Kidney (tissue), 22 donors: ENCODE measurements around the gene TREM2. TPM values are rescaled to one million over a fixed set of nuclear protein-coding genes. Genes with fewer than 3 reads are reported as not detected.

Source experiments
- DNase-seq, 5 donors: peaks; one replicate each; pipeline ENCODE4 v3.0.0-alpha.2; 2013 to 2020
- FAIRE-seq: peaks from 2 replicates; lab custom pipeline; 2012; peaks lifted over from hg19 to GRCh38; lab: Jason Lieb, UNC
- H3K27ac ChIP-seq, 2 donors: one replicate each; pipeline ENCODE4 v1.7.0; 2013; ENCODE audit warnings: low read depth in 2 of 2, low read length in 2 of 2, inconsistent platforms in 1 of 2
- H3K27me3 ChIP-seq: one replicate; pipeline ENCODE4 v1.7.1; 2013; ENCODE audit warnings: low read length, inconsistent platforms; ENCODE audit not compliant: control insufficient read depth, insufficient read depth
- H3K36me3 ChIP-seq, 3 donors: one replicate each; pipeline versions ENCODE4 v1.7.0 to v1.7.1; 2013; ENCODE audit warnings: low read length in 3 of 3, control low read depth in 1 of 3, inconsistent platforms in 1 of 3; ENCODE audit not compliant: insufficient read depth in 3 of 3, control insufficient read depth in 2 of 3
- H3K4me1 ChIP-seq, 3 donors: one replicate each; pipeline versions ENCODE4 v1.7.0 to v1.7.1; 2013; ENCODE audit warnings: low read length in 3 of 3, inconsistent platforms in 1 of 3, low read depth in 1 of 3; ENCODE audit not compliant: control insufficient read depth in 2 of 3, insufficient read depth in 2 of 3
- H3K4me3 ChIP-seq, 3 donors: one replicate each; pipeline versions ENCODE4 v1.7.0 to v1.8.1; 2013; ENCODE audit warnings: low read length in 3 of 3, control low read depth in 1 of 3, inconsistent platforms in 1 of 3
- H3K9ac ChIP-seq, 3 donors: one replicate each; pipeline versions ENCODE4 v1.7.0 to v1.7.1; 2013; ENCODE audit warnings: low read length in 3 of 3, control low read depth in 1 of 3, inconsistent platforms in 1 of 3
- H3K9me3 ChIP-seq, 3 donors: one replicate each; pipeline versions ENCODE4 v1.7.0 to v1.7.1; 2013; ENCODE audit warnings: low read length in 3 of 3, control low read depth in 1 of 3, inconsistent platforms in 1 of 3; ENCODE audit not compliant: control insufficient read depth in 2 of 3, insufficient read depth in 1 of 3
- CTCF ChIP-seq: IDR thresholded peaks from 3 replicates; pipeline ENCODE4 v1.5.1; 2012; ENCODE audit warnings: mild to moderate bottlenecking, moderate library complexity, borderline replicate concordance; ENCODE audit not compliant: insufficient read depth; ENCODE audit errors: extremely low read depth
- intact Hi-C: fragments of 100-400 bp; cut with DNase I; formaldehyde crosslinking; loops from one replicate; pipeline ENCODE4 v1.11.1; 2022
- long read RNA-seq, 10 donors: library from polyadenylated mRNA in 1 of 10; unstranded in 1 of 10; transcript quantifications; one replicate each; pipeline ENCODE4 v2.0.0 and lab custom pipeline, GENCODE V29; 2021 to 2026
- polyA plus RNA-seq: library from polyadenylated mRNA; stranded (reverse); fragments of 350-450 nt; fragmentation: Illumina TruSeq; extraction: RNeasy Lipid Tissue Mini Kit (QIAGEN cat#74804); gene quantifications from one replicate; pipeline ENCODE4 v1.2.3, GENCODE V29; 2014; ENCODE audit warnings: low read depth, low replicate concordance; ENCODE audit not compliant: insufficient read depth
- total RNA-seq: library from RNA; stranded (reverse); fragmentation: NEBNext Ultra II Directional; extraction: Animal tissue kit (Norgen Biotek cat#: 25700); gene quantifications from one replicate; pipeline ENCODE4 v1.2.1, GENCODE V29; 2021
- donor health status: control.
- donor health status: control.
- donor health status: control.
- donor health status: control.
- donor health status: control.
- donor health status: DM: yes; HTN: yes; CAD: no.
- donor health status: Normal renal cell carcinoma (clear cell type).

Gene TREM2
- total RNA-seq (7.8 TPM), polyA plus RNA-seq (3.5 TPM)
- long read RNA-seq, donor 1: 0 reads
- long read RNA-seq, donor 2: 0 reads
- long read RNA-seq, donor 3, partial matches to known transcripts: 0 of 1 reads
- long read RNA-seq, donor 3, other reads (novel, unspliced or antisense): 0 of 1 reads
- long read RNA-seq, donor 4, partial matches to known transcripts: 0 of 1 reads
- long read RNA-seq, donor 4, other reads (novel, unspliced or antisense): 0 of 1 reads
- long read RNA-seq, donor 5: 0 reads
- long read RNA-seq, donor 6, partial matches to known transcripts: 0 of 1 reads
- long read RNA-seq, donor 6, other reads (novel, unspliced or antisense): 0 of 1 reads
- long read RNA-seq, donor 7, partial matches to known transcripts: 1 of 1 reads
- long read RNA-seq, donor 7, other reads (novel, unspliced or antisense): 0 of 1 reads
- long read RNA-seq, donor 8: 0 reads
- long read RNA-seq, donor 9: 0 reads
- long read RNA-seq, donor 10: 0 reads

- Histone ChIP-seq H3K36me3 (no peaks in the 10 kb centered on the region), H3K9ac (no peak within 1 kb of the TSS), H3K4me3 (no peak within 1 kb of the TSS), H3K27me3 (no peaks in the 10 kb centered on the region), H3K9me3 (no peaks in the 10 kb centered on the region), H3K27ac (no peak within 1 kb of the TSS), H3K4me1 (peaks cover 0 to 3% (median 0%) of the 10 kb centered on the region in 3 donors)
- FAIRE-seq (no peak), DNase-seq (no peak)
- TF ChIP-seq CTCF: no peak
- intact Hi-C loops: no loop called here
Observed at GRCh38 chr6:41162687-41163418, at the start of gene TREM2. Gene TREM2 (minus strand): TSS chr6:41163116. CDS start chr6:41163082, 34 bp downstream.

GRCh38 chr6:41209547-41210320 lies 46.8 kb upstream of the TREM2 start:
- Histone ChIP-seq H3K4me3 (no peak overlapping the region), H3K27ac (no peak overlapping the region), H3K9me3 (peaks cover 0 to 3% (median 2%) of the 10 kb centered on the region in 3 donors), H3K36me3 (no peaks in the 10 kb centered on the region), H3K4me1 (no peaks in the 10 kb centered on the region), H3K27me3 (no peaks in the 10 kb centered on the region), H3K9ac (no peak overlapping the region)
- TF ChIP-seq CTCF: no peak
- DNase-seq (peak in 1 of 5 donors; percentile 6), FAIRE-seq (no peak)
- intact Hi-C loops: no loop called here

GRCh38 chr6:41208439-41209106 lies 45.7 kb upstream of the TREM2 start:
- peak in 2 of 5 donors; percentile 6 to 7 for DNase-seq
- no peak overlapping the region for H3K27ac ChIP-seq
- TF ChIP-seq CTCF: no peak
- no peak overlapping the region for H3K4me3 ChIP-seq
- H3K27me3 ChIP-seq: no peaks in the 10 kb centered on the region
- intact Hi-C loops: no loop called here
- H3K9ac ChIP-seq: no peak overlapping the region
- no peaks in the 10 kb centered on the region for H3K4me1 ChIP-seq
- H3K9me3 ChIP-seq: no peaks in the 10 kb centered on the region
- no peak for FAIRE-seq
- no peaks in the 10 kb centered on the region for H3K36me3 ChIP-seq
